Naive thymus-derived CD4-positive, alpha-beta T cell (primary cell): Measurements from ENCODE around the gene SERPINB8. TPM values are rescaled to one million over a fixed set of nuclear protein-coding genes. Genes with fewer than 3 reads are reported as not detected.

Experiments used
- ATAC-seq: fragments of 150-1000 bp; cut with Tn5 transposase; 2 replicates; pipeline ENCODE4 v1.10.0; 2021; ENCODE audit warnings: mild to moderate bottlenecking, moderate library complexity
- CTCF ChIA-PET: fragments of 350-600 bp; sonication (Branson Sonifier 250); formaldehyde crosslinking; loops from one replicate; lab custom pipeline; 2021; ENCODE audit warnings: antibody characterized with exemption; lab: Charles Lee
- POLR2A ChIA-PET: fragments of 350-600 bp; sonication (Branson Sonifier 250); formaldehyde crosslinking; loops from one replicate; lab custom pipeline; 2021; ENCODE audit warnings: antibody characterized with exemption, inconsistent platforms; lab: Charles Lee
- DNase-seq, 9 donors: peaks; one replicate each; pipeline versions ENCODE4 v3.0.0 to v3.0.0-alpha.2; 2020 to 2022; ENCODE audit warnings: mixed read lengths in 1 of 9
- H3K27ac ChIP-seq: one replicate; pipeline ENCODE4 v1.7.0; 2013; ENCODE audit warnings: mild to moderate bottlenecking, low read depth, low read length, moderate library complexity
- H3K27me3 ChIP-seq, 2 donors: one replicate each; pipeline ENCODE4 v1.7.0; 2013; ENCODE audit warnings: low read length in 2 of 2, mild to moderate bottlenecking in 2 of 2, moderate library complexity in 2 of 2; ENCODE audit not compliant: control insufficient read depth in 2 of 2, insufficient read depth in 2 of 2
- H3K36me3 ChIP-seq, 3 experiments: 1 replicate in 2 of 3; 2 replicates in 1 of 3; pipeline ENCODE4 v1.7.0; 2013; ENCODE audit warnings: low read length in 3 of 3, mild to moderate bottlenecking in 3 of 3, moderate library complexity in 1 of 3; ENCODE audit not compliant: insufficient read depth in 3 of 3, control insufficient read depth in 2 of 3
- H3K4me1 ChIP-seq, 2 donors: one replicate each; pipeline ENCODE4 v1.7.0; 2013; ENCODE audit warnings: low read length in 2 of 2, mild to moderate bottlenecking in 2 of 2, moderate library complexity in 1 of 2; ENCODE audit not compliant: control insufficient read depth in 2 of 2, insufficient read depth in 2 of 2
- H3K4me3 ChIP-seq: 2 replicates; pipeline ENCODE4 v1.7.0; 2013; ENCODE audit warnings: mild to moderate bottlenecking, low read length
- H3K9me3 ChIP-seq, 3 experiments: 1 replicate in 2 of 3; 2 replicates in 1 of 3; pipeline ENCODE4 v1.7.0; 2013; ENCODE audit warnings: low read length in 3 of 3; ENCODE audit not compliant: control insufficient read depth in 2 of 3
- H3K27ac Mint-ChIP-seq, 9 donors: one replicate each; pipeline ENCODE4 v1.8.0; 2020 to 2022; ENCODE audit warnings: mixed read lengths in 9 of 9, mild to moderate bottlenecking in 8 of 9, moderate library complexity in 5 of 9, inconsistent platforms in 2 of 9
- H3K27me3 Mint-ChIP-seq, 5 donors: one replicate each; pipeline ENCODE4 v1.8.0; 2021 to 2022; ENCODE audit warnings: mixed read lengths in 5 of 5, mild to moderate bottlenecking in 1 of 5
- H3K36me3 Mint-ChIP-seq, 5 donors: one replicate each; pipeline ENCODE4 v1.8.0; 2020 to 2022; ENCODE audit warnings: mixed read lengths in 5 of 5, mild to moderate bottlenecking in 3 of 5, inconsistent platforms in 1 of 5
- H3K4me1 Mint-ChIP-seq, 7 donors: one replicate each; pipeline ENCODE4 v1.8.0; 2020 to 2022; ENCODE audit warnings: mixed read lengths in 7 of 7, mild to moderate bottlenecking in 3 of 7, inconsistent platforms in 1 of 7
- H3K4me3 Mint-ChIP-seq, 10 donors: one replicate each; pipeline ENCODE4 v1.8.0; 2020 to 2022; ENCODE audit warnings: mild to moderate bottlenecking in 10 of 10, mixed read lengths in 10 of 10, moderate library complexity in 6 of 10, inconsistent platforms in 2 of 10
- H3K9me3 Mint-ChIP-seq, 11 donors: one replicate each; pipeline ENCODE4 v1.8.0; 2020 to 2022; ENCODE audit warnings: mixed read lengths in 11 of 11, mild to moderate bottlenecking in 4 of 11, inconsistent platforms in 1 of 11, moderate library complexity in 1 of 11
- intact Hi-C, 2 donors: fragments of 100-400 bp; cut with micrococcal nuclease; formaldehyde crosslinking; loops; one replicate each; pipeline ENCODE4 v1.15.1; 2023
- polyA plus RNA-seq, 2 donors: library from polyadenylated mRNA; unstranded; fragments of 300-500 nt; fragmentation: Illumina TruSeq; gene quantifications; one replicate each; pipeline ENCODE4 v1.2.3, GENCODE V29; 2021
- total RNA-seq, 6 experiments: library from RNA in 5 of 6; stranded (reverse) in 5 of 6; gene quantifications; 1 replicate in 5 of 6; 2 replicates in 1 of 6; pipeline ENCODE4 v1.2.3 and lab custom pipeline; 2021 to 2026

SERPINB8 gene
- total and polyA plus RNA-seq, 7 experiments from 2014 or later: 7.8 to 15.7 (median 9.7) TPM

- H3K4me3 ChIP-seq: no peak overlapping the region
- intact Hi-C loops: no loop called here
- H3K4me1 ChIP-seq: no peaks in the 10 kb centered on the region
- peaks cover 0 to 18% (median 4%) of the 10 kb centered on the region in 3 experiments for H3K9me3 ChIP-seq
- Mint-ChIP-seq H3K4me1 (peaks cover 0 to 9% (median 4%) of the 10 kb centered on the region in 7 donors), H3K9me3 (peaks cover 3 to 38% (median 13%) of the 10 kb centered on the region in 11 donors), H3K27me3 (peaks cover 0 to 10% (median 7%) of the 10 kb centered on the region in 5 donors), H3K4me3 (no peak overlapping the region), H3K27ac (no peak overlapping the region), H3K36me3 (peaks cover 4 to 17% (median 6%) of the 10 kb centered on the region in 5 donors)
- ChIA-PET CTCF (no interaction called here), POLR2A (no interaction called here)
- DNase-seq: no peak
- no peaks in the 10 kb centered on the region for H3K36me3 ChIP-seq
- no peaks in the 10 kb centered on the region for H3K27me3 ChIP-seq
- no peak overlapping the region for H3K27ac ChIP-seq
- no peak for ATAC-seq
These were observed 27.2 kb downstream of the SERPINB8 start for GRCh38 chr18:63997041-63997440.

GRCh38 chr18:63997606-63998005 lies 27.7 kb downstream of the SERPINB8 start:
- Mint-ChIP-seq H3K4me1 (peaks cover 0 to 6% (median 1%) of the 10 kb centered on the region in 7 donors), H3K9me3 (peaks cover 3 to 35% (median 13%) of the 10 kb centered on the region in 11 donors), H3K27me3 (peaks cover 0 to 11% (median 9%) of the 10 kb centered on the region in 5 donors), H3K4me3 (no peak overlapping the region), H3K27ac (no peak overlapping the region), H3K36me3 (peaks cover 4 to 14% (median 6%) of the 10 kb centered on the region in 5 donors)
- Histone ChIP-seq H3K36me3 (no peaks in the 10 kb centered on the region), H3K9me3 (peaks cover 0 to 18% (median 4%) of the 10 kb centered on the region in 3 experiments), H3K4me3 (no peak overlapping the region), H3K4me1 (no peaks in the 10 kb centered on the region), H3K27ac (no peak overlapping the region), H3K27me3 (no peaks in the 10 kb centered on the region)
- ATAC-seq: no peak
- ChIA-PET CTCF (no interaction called here), POLR2A (no interaction called here)
- intact Hi-C loops: no loop called here
- DNase-seq: no peak

- Mint-ChIP-seq H3K4me3 (no peak overlapping the region), H3K9me3 (peaks cover 3 to 42% (median 16%) of the 10 kb centered on the region in 11 donors), H3K27ac (no peak overlapping the region), H3K27me3 (peaks cover 0 to 17% (median 11%) of the 10 kb centered on the region in 5 donors), H3K36me3 (peaks cover 2 to 16% (median 7%) of the 10 kb centered on the region in 5 donors), H3K4me1 (no peaks in the 10 kb centered on the region)
- H3K27me3 ChIP-seq: no peaks in the 10 kb centered on the region
- no peak overlapping the region for H3K4me3 ChIP-seq
- DNase-seq (no peak), ATAC-seq (no peak)
- peaks cover 0 to 18% (median 4%) of the 10 kb centered on the region in 3 experiments for H3K9me3 ChIP-seq
- no peaks in the 10 kb centered on the region for H3K4me1 ChIP-seq
- intact Hi-C loops: no loop called here
- no peaks in the 10 kb centered on the region for H3K36me3 ChIP-seq
- POLR2A ChIA-PET: no interaction called here
- no peak overlapping the region for H3K27ac ChIP-seq
- CTCF ChIA-PET: no interaction called here
These were observed 30.0 kb downstream of the SERPINB8 start for GRCh38 chr18:63999871-64000270.

GRCh38 chr18:64002581-64002980 lies 32.7 kb downstream of the SERPINB8 start:
- Histone ChIP-seq H3K4me3 (no peak overlapping the region), H3K27me3 (no peaks in the 10 kb centered on the region), H3K9me3 (no peaks in the 10 kb centered on the region), H3K36me3 (no peaks in the 10 kb centered on the region), H3K27ac (no peak overlapping the region), H3K4me1 (no peaks in the 10 kb centered on the region)
- no peak for DNase-seq
- Mint-ChIP-seq H3K27ac (no peak overlapping the region), H3K4me1 (no peaks in the 10 kb centered on the region), H3K27me3 (peaks cover 3 to 17% (median 11%) of the 10 kb centered on the region in 5 donors), H3K36me3 (peaks cover 0 to 8% (median 3%) of the 10 kb centered on the region in 5 donors), H3K4me3 (no peak overlapping the region), H3K9me3 (peaks cover 0 to 19% (median 5%) of the 10 kb centered on the region in 11 donors)
- no peak for ATAC-seq
- intact Hi-C loops: no loop called here
- ChIA-PET CTCF (no interaction called here), POLR2A (no interaction called here)

GRCh38 chr18:64009305-64009704 lies 39.4 kb downstream of the SERPINB8 start:
- peaks cover 0 to 12% (median 6%) of the 10 kb centered on the region in 5 donors for H3K27me3 Mint-ChIP-seq
- no peaks in the 10 kb centered on the region for H3K4me1 ChIP-seq
- no peak overlapping the region for H3K4me3 ChIP-seq
- H3K27ac Mint-ChIP-seq: no peak overlapping the region
- no peak overlapping the region for H3K27ac ChIP-seq
- no peaks in the 10 kb centered on the region for H3K9me3 Mint-ChIP-seq
- ChIA-PET CTCF (interaction anchor here (2.1 kb wide), 1 partner anchor 15 kb away, joined by 6 read pairs; no protein-coding TSS in a partner anchor), POLR2A (no interaction called here)
- H3K36me3 Mint-ChIP-seq: no peaks in the 10 kb centered on the region
- H3K4me1 Mint-ChIP-seq: peaks cover 0 to 1% (median 0%) of the 10 kb centered on the region in 7 donors
- intact Hi-C loops: no loop called here
- DNase-seq (no peak), ATAC-seq (no peak)
- no peak overlapping the region for H3K4me3 Mint-ChIP-seq
- H3K36me3 ChIP-seq: no peaks in the 10 kb centered on the region
- H3K9me3 ChIP-seq: no peaks in the 10 kb centered on the region
- no peaks in the 10 kb centered on the region for H3K27me3 ChIP-seq

GRCh38 chr18:64011513-64011912 lies 41.6 kb downstream of the SERPINB8 start:
- Histone ChIP-seq H3K9me3 (no peaks in the 10 kb centered on the region), H3K4me3 (no peak overlapping the region), H3K27me3 (no peaks in the 10 kb centered on the region), H3K36me3 (no peaks in the 10 kb centered on the region), H3K4me1 (no peaks in the 10 kb centered on the region), H3K27ac (no peak overlapping the region)
- Mint-ChIP-seq H3K36me3 (no peaks in the 10 kb centered on the region), H3K4me3 (no peak overlapping the region), H3K27me3 (peaks cover 0 to 12% (median 3%) of the 10 kb centered on the region in 5 donors), H3K4me1 (peaks cover 0 to 1% (median 0%) of the 10 kb centered on the region in 7 donors), H3K9me3 (no peaks in the 10 kb centered on the region), H3K27ac (no peak overlapping the region)
- ATAC-seq: no peak
- no peak for DNase-seq
- CTCF ChIA-PET: no interaction called here
- intact Hi-C loops: no loop called here
- POLR2A ChIA-PET: no interaction called here

- peaks cover 0 to 18% (median 7%) of the 10 kb centered on the region in 5 donors for H3K27me3 Mint-ChIP-seq
- Histone ChIP-seq H3K27ac (no peak overlapping the region), H3K4me1 (no peaks in the 10 kb centered on the region), H3K4me3 (no peak overlapping the region), H3K9me3 (no peaks in the 10 kb centered on the region), H3K36me3 (no peaks in the 10 kb centered on the region), H3K27me3 (no peaks in the 10 kb centered on the region)
- ATAC-seq (no peak), DNase-seq (no peak)
- ChIA-PET POLR2A (no interaction called here), CTCF (no interaction called here)
- H3K4me3 Mint-ChIP-seq: no peak overlapping the region
- intact Hi-C loops: no loop called here
- no peak overlapping the region for H3K27ac Mint-ChIP-seq
- no peaks in the 10 kb centered on the region for H3K36me3 Mint-ChIP-seq
- no peaks in the 10 kb centered on the region for H3K9me3 Mint-ChIP-seq
- peaks cover 0 to 1% (median 0%) of the 10 kb centered on the region in 7 donors for H3K4me1 Mint-ChIP-seq
These were observed 48.0 kb downstream of the SERPINB8 start for GRCh38 chr18:64017870-64018269.
